Panc1 (cell line): ENCODE results near the gene GABRD. TPM values are rescaled to one million over a fixed set of nuclear protein-coding genes. Genes with fewer than 3 reads are reported as not detected.

ENCODE experiments used
- ATAC-seq: fragments of 200-7000 bp; cut with Tn5 transposase; 2 replicates; pipeline ENCODE4 v1.9.1; 2020; ENCODE audit warnings: mild to moderate bottlenecking, moderate library complexity
- BruUV-seq: library from RNA; stranded (reverse); fragments of 400-500 nt; replicated peaks from 2 replicates; lab custom pipeline; 2021; lab: Mats Ljungman, UMichigan
- CTCF ChIA-PET: fragments of 300-600 bp; sonication (Branson Sonifier 250); formaldehyde crosslinking; loops from one replicate; lab custom pipeline; 2022; ENCODE audit warnings: antibody characterized with exemption; lab: Charles Lee
- POLR2A ChIA-PET: fragments of 300-600 bp; sonication (Branson Sonifier 250); formaldehyde crosslinking; loops from one replicate; lab custom pipeline; 2022; ENCODE audit warnings: antibody characterized with exemption; lab: Charles Lee
- DNase-seq: peaks from one replicate; pipeline ENCODE4 v3.0.0-alpha.2; 2010; ENCODE audit warnings: low read depth, low spot score
- H3K27ac ChIP-seq: 2 replicates; pipeline ENCODE4 v1.5.1; 2011; ENCODE audit warnings: mild to moderate bottlenecking, low read length, inconsistent platforms
- H3K27me3 ChIP-seq: fragments of 200-500 bp; sonication (Bioruptor generic); 2 replicates; pipeline ENCODE4 v1.6.0; 2014; ENCODE audit warnings: low read length, inconsistent platforms; ENCODE audit not compliant: control insufficient read depth, insufficient read depth
- H3K36me3 ChIP-seq: fragments of 200-500 bp; sonication (Bioruptor generic); 2 replicates; pipeline ENCODE4 v1.5.1; 2014; ENCODE audit warnings: inconsistent platforms, mild to moderate bottlenecking, low read length, moderate library complexity; ENCODE audit not compliant: control insufficient read depth, insufficient read depth
- H3K4me1 ChIP-seq: 2 replicates; pipeline ENCODE4 v1.5.1; 2011; ENCODE audit warnings: inconsistent platforms, mild to moderate bottlenecking, low read length, moderate library complexity; ENCODE audit not compliant: control insufficient read depth, insufficient read depth
- H3K4me3 ChIP-seq, 2 experiments: 2 replicates each; pipeline ENCODE4 v1.5.1; 2011 to 2012; ENCODE audit warnings: low read depth in 2 of 2, low read length in 2 of 2, mild to moderate bottlenecking in 2 of 2, inconsistent platforms in 1 of 2, moderate library complexity in 1 of 2
- H3K9me3 ChIP-seq: fragments of 200-500 bp; sonication (Bioruptor generic); 2 replicates; pipeline ENCODE4 v1.5.1; 2014; ENCODE audit warnings: low read depth, mild to moderate bottlenecking, inconsistent platforms, low read length, moderate library complexity; ENCODE audit not compliant: control insufficient read depth, insufficient read depth
- CTCF ChIP-seq: fragments of 450-650 bp; IDR thresholded peaks from 2 replicates; pipeline ENCODE4 v1.5.1; 2017; ENCODE audit warnings: mild to moderate bottlenecking
- POLR2AphosphoS5 ChIP-seq: IDR thresholded peaks from 2 replicates; pipeline ENCODE4 v1.6.1; 2012; ENCODE audit warnings: mild to moderate bottlenecking, low read depth, low read length, moderate library complexity
- REST ChIP-seq, 2 experiments: IDR thresholded peaks; 2 replicates each; pipeline ENCODE4 v1.6.1; 2011 to 2012; ENCODE audit warnings: low read depth in 2 of 2, control low read depth in 1 of 2, low read length in 1 of 2, mild to moderate bottlenecking in 1 of 2, moderate library complexity in 1 of 2; ENCODE audit not compliant: insufficient read depth in 1 of 2
- SIN3A ChIP-seq: IDR thresholded peaks from 2 replicates; pipeline ENCODE4 v1.6.1; 2012; ENCODE audit warnings: low read depth, mild to moderate bottlenecking, low read length, moderate library complexity, borderline replicate concordance; ENCODE audit not compliant: insufficient read depth
- TCF7L2 ChIP-seq: IDR thresholded peaks from 2 replicates; pipeline ENCODE4 v1.6.1; 2011; ENCODE audit warnings: mild to moderate bottlenecking, low read depth, low read length, inconsistent platforms
- in situ Hi-C: cut with HindIII; loops from 2 replicates; pipeline ENCODE4 v1.10.0; 2016; ENCODE audit warnings: low sequenced_read_pairs, low pct_unique_long_range_greater_than_20kb
- intact Hi-C: fragments of 100-400 bp; cut with micrococcal nuclease; formaldehyde crosslinking; loops from one replicate; pipeline ENCODE4 v1.10.0; 2022; ENCODE audit not compliant: unreplicated experiment
- total RNA-seq: library from RNA; stranded (reverse); gene quantifications from one replicate; pipeline ENCODE4 v1.2.1, GENCODE V29; 2021; ENCODE audit not compliant: unreplicated experiment

Gene GABRD
- total RNA-seq, 1 experiment from 2014 or later, result 3.0 TPM

- ChIA-PET POLR2A (no interaction called here), CTCF (no interaction called here)
- in situ Hi-C loops, result no loop called here
- H3K4me3 ChIP-seq, result no peak overlapping the region
- H3K27ac ChIP-seq, result no peak overlapping the region
- intact Hi-C loops, result no loop called here
- H3K4me1 ChIP-seq, result peaks cover 9% of the 10 kb centered on the region
- TF ChIP-seq CTCF (no peak), POLR2AphosphoS5 (no peak), SIN3A (no peak), REST (IDR thresholded peaks at IDR 0.05; ENCODE audit: insufficient read depth in 1 of 2, low read depth in 2 of 2, low read length in 1 of 2) (no peak), TCF7L2 (no peak)
- ATAC-seq, result no peak
- no TSS peak for BruUV-seq
- DNase-seq, result no peak
- no peaks in the 10 kb centered on the region; the same call in 1 of the 2 replicates for H3K36me3 ChIP-seq
- H3K27me3 ChIP-seq, result no peaks in the 10 kb centered on the region
- H3K9me3 ChIP-seq, result no peaks in the 10 kb centered on the region
Observed at GRCh38 chr1:2053784-2054376, 34.7 kb downstream of the GABRD start.

GRCh38 chr1:2054560-2054959 lies 35.4 kb downstream of the GABRD start:
- no peaks in the 10 kb centered on the region for H3K27me3 ChIP-seq
- CTCF ChIA-PET, result no interaction called here
- H3K4me3 ChIP-seq, result no peak overlapping the region
- intact Hi-C loops (no loop called here), in situ Hi-C loops (no loop called here)
- no peaks in the 10 kb centered on the region; the same call in 1 of the 2 replicates for H3K36me3 ChIP-seq
- no TSS peak for BruUV-seq
- peaks cover 6% of the 10 kb centered on the region for H3K4me1 ChIP-seq
- POLR2A ChIA-PET, result no interaction called here
- H3K9me3 ChIP-seq, result no peaks in the 10 kb centered on the region
- H3K27ac ChIP-seq, result no peak overlapping the region
- TF ChIP-seq CTCF (no peak), SIN3A (no peak), REST (IDR thresholded peaks at IDR 0.05; ENCODE audit: insufficient read depth in 1 of 2, low read depth in 2 of 2, low read length in 1 of 2) (no peak), TCF7L2 (no peak)
- ATAC-seq (no peak), DNase-seq (no peak)
